ENCODE data around the gene MOCS3.
"Not testable (repeated sequence)": the region's sequence is repeated elsewhere in the genome, so short reads cannot be mapped to it uniquely, and the experiment has no call there.

MOCS3 gene

GRCh38 chr20:50932691-50933280 is 25.8 kb upstream of the MOCS3 start:
- DNase-seq, result no peak

DNA sequence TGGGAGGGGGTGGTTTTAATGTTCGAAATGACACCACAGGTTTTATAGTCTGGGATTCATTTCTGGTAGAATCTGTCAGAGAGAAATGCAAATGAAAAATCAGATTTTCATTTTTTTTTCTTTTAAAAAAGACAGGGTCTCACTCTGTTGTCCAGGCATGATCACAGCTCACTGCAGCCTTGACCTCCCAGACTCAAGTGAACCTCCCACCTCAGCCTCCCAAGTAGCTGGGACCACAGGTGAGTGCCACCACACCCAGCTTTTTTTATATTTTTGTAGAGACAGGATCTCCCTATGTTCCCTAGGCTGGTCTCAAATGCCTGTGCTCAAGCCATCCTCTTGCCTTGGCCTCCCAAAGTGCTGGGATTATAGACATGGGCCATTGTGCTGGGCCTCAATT is 25.0 kb upstream of the MOCS3 start:
- DNase-seq, result no peak

- DNase-seq, result no peak
Measured at GRCh38 chr20:50943069-50943468, 15.5 kb upstream of the MOCS3 start.

DNA sequence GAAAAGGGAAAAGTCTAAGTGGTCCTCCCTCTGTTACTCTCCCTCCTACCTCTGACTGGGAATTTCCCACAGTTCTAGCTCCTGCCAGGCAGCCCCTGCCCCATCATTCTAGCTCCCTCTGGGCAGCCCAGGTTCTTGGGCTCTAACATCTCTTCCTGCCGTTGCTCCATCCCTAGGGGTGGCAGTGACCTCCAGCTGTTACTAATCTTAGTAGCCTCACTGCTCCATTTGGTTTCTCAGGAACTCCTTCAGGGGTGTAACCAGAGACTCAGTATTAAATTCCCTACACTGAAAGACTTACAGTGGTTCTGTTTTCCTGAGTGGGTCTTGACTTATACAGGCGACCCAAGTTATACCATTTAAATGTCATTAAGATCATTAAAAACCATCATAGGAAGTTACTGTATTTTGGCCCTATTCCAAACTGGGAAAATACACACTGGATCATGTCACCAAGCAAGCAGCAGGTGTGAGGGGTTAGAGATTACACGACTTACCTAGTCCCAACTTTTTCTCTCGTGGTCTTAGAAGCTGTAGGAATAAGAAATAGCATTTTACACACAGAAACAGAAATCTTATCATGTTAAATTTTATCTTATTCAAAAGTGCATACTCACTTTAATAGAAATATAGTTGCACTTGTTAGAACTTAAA is 10.4 kb upstream of the MOCS3 start:
- no peak for DNase-seq

GRCh38 chr20:50953196-50953595 is 5.4 kb upstream of the MOCS3 start:
- DNase-seq, result no peak

- no peak for DNase-seq
Measured at GRCh38 chr20:50953821-50954220, 4.8 kb upstream of the MOCS3 start.

GRCh38 chr20:50957276-50957675 is 1.3 kb upstream of the MOCS3 start:
- DNase-seq, result no peak

- peak; percentile 87 for DNase-seq
Measured at GRCh38 chr20:50957798-50958614, 612 bp upstream of the MOCS3 start, which contains the start of gene DPM1. Gene DPM1 (minus strand): TSS chr20:50958532. CDS start chr20:50958523, 9 bp downstream.

DNA sequence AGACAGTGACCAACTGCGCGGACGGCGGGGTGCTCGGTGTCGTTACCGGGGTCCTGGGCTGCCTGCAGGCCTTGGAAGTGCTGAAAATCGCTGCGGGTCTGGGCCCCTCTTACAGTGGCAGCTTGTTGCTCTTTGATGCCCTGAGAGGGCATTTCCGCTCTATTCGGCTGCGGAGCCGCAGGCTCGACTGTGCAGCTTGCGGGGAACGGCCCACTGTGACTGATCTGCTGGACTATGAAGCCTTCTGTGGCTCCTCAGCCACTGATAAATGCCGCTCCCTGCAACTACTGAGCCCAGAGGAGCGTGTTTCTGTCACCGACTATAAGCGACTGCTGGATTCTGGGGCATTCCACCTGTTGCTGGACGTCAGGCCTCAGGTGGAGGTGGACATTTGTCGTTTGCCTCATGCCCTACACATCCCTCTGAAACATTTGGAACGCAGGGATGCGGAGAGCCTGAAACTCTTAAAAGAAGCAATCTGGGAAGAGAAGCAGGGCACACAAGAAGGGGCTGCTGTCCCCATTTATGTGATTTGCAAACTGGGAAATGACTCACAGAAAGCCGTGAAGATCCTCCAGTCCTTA is 1.0 kb downstream of the MOCS3 start:
- no peak for DNase-seq

GRCh38 chr20:50967586-50967985 is 9.0 kb downstream of the MOCS3 start:
- DNase-seq, result no peak

DNA sequence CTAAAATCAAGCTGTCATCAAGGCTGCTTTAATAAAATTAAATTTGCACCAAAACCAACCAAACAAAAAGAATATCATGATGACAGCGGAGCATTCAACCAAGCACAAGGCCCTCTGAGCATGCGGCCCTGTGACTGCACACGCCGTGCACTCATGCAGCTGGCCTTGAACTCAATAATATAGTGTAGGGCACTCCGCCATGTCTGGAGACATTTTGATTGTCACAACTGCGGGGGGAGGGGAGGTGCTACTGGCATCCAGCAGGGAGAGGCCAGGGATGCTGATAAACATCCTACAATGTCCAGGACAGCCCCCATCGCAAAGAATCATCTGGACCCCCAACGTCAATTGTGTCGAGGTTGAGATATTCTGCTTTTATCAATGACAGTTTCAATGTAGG is 9.7 kb downstream of the MOCS3 start:
- no peak for DNase-seq

- DNase-seq, result no peak
Measured at GRCh38 chr20:50969435-50969834, 10.8 kb downstream of the MOCS3 start.

DNA sequence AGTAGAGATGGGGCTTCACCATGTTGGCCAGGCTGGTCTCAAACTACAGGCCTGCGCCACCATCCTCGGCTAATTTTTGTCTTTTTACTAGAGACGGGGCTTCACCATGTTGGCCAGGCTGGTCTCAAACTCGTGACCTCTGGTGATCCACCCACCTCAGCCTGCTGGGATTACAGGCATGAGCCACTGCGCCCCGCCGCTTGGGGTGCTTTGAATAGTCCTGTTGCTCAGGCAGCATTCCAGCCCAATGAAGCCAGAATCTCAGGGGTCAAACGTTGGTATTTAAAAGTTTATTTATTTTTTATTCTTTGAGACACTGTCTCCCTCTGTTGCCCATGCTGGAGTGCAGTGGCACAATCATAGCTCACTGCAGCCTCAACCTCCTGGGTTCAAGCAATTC is 11.3 kb downstream of the MOCS3 start:
- DNase-seq, result no peak

DNA sequence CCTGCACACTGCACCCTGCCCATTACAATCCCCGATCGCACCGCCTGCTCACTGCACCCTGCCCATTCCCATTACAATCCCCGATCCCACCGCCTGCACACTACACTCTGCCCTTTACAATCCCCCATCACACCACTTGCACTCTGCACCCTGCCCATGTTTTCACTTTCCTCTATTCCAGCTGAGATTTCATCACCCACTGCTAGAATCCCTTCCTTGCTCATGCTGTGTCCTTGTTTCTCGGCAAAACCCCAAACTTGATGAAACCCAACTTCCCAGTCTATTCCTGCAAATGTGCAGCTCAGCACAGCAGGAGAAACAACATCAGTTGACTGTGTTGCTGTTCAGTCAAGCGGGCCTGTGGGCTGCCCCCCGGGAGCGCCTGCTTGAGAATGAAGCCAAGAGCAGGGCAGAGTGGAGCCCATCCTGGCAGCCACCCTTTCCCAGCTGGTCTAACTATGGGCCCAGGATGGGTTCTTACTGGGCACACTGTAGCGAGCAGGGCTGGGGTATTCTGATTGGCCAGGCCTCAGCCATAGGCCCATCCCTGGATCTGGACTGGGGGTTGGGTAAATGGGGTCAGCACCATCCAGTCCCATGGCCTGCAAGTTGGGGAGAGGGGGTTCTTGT is 17.2 kb downstream of the MOCS3 start:
- DNase-seq, result no peak

GRCh38 chr20:50977066-50978021 is 18.7 kb downstream of the MOCS3 start:
- DNase-seq, result no peak

GRCh38 chr20:50978533-50978932 is 19.9 kb downstream of the MOCS3 start:
- not testable (repeated sequence) for DNase-seq

DNA sequence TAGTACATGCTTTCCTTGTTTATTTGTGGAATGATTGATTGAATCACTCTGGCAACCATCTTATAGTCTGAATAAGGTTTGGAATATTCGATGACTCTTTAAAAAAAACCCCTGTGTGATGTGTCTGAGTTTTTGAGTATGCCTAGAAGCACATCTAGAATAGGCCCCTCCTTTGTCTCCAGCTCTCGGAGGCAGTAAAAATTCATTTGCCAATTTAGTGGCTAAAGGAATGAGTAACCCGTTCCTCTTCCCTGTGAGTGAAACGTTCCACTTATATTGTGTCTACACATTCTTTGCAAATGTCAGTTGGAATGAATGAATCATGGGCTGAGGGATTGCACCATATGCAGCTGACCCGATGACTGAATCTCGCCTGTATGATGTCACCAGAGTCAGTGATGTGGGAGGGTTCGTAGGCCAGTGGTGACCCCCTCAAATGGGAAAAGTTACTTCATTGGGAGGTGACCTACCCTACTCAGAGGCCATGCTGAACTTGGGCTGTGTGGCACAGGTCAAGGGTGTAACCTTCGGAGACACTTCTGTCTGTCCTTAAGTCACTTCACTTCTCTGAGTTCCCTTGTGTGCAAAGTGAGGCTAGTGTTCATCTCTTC is 21.6 kb downstream of the MOCS3 start:
- DNase-seq, result no peak

- peak; percentile 61 for DNase-seq
Measured at GRCh38 chr20:50980851-50981713, 22.5 kb downstream of the MOCS3 start.

DNA sequence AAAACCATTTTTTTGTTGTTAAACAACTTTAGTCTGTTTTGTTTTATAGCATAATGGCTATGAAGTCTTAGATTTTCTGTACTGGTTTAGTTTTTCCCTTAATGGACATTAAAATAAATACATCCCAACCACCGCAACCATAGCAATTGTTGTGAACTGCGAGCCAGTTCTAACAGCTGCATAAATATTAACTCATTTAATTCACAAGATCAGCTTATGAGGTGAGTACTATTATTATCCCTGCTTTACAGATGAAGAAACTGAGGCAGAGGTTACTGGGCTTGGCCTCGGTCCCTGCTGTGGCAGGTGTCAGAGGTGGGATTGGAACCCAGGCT is 23.1 kb downstream of the MOCS3 start:
- DNase-seq, result no peak

DNA sequence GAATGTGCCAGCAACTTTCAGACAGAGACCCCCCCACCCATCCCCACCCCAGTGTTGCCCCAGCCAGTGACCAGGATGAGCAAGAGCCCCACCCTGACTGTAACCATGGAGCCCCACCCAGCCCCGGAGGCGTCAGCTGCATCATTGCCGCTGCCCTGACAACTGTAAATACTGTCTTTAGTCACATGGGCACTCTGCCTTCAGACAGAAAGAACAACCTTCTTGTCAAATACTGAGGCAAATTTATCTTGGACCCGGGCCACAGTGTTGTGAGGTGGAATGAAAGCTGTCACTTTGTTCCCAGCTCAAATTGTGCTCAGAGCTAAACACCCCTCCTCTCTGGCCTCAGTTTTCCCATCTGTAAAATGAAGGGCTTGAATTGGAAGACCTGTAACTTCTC is 23.7 kb downstream of the MOCS3 start:
- peak; percentile 66 for DNase-seq

- DNase-seq, result no peak
Measured at GRCh38 chr20:50983321-50983720, 24.7 kb downstream of the MOCS3 start.

Measured in COR-L47 (cell line).